Pancreas (tissue), 10 donors: ENCODE results near the gene SPEG. TPM values are rescaled to one million over a fixed set of nuclear protein-coding genes. Genes with fewer than 3 reads are reported as not detected.
A peak's percentile ranks its signal among the peaks of the same experiment; 100 is the strongest.

Experiments
- ATAC-seq, 4 donors: fragments of 200-7000 bp; cut with Tn5 transposase; one replicate each; pipeline versions ENCODE4 v1.8.0 to v1.9.1; 2020; ENCODE audit warnings: mild to moderate bottlenecking in 4 of 4, moderate library complexity in 4 of 4
- DNase-seq, 6 donors: peaks; one replicate each; pipeline ENCODE4 v3.0.0-alpha.2; 2020
- FAIRE-seq: peaks from 2 replicates; lab custom pipeline; 2012; peaks lifted over from hg19 to GRCh38; lab: Jason Lieb, UNC
- H3K27ac ChIP-seq, 4 donors: fragments of 200-600 bp; sonication (generic); 1 replicate in 3 of 4; 2 replicates in 1 of 4; pipeline versions ENCODE4 v1.5.0 to v1.8.0; 2020
- H3K27me3 ChIP-seq, 4 donors: fragments of 200-600 bp; one replicate each; pipeline ENCODE4 v1.8.0; 2021
- H3K36me3 ChIP-seq, 3 donors: fragments of 200-600 bp; sonication (generic) in 1 of 3; one replicate each; pipeline versions ENCODE4 v1.5.0 to v1.8.0; 2020 to 2021
- H3K4me1 ChIP-seq, 3 donors: fragments of 200-600 bp; one replicate each; pipeline ENCODE4 v1.8.0; 2021
- H3K4me3 ChIP-seq, 4 donors: fragments of 200-600 bp; sonication (generic) in 2 of 4; one replicate each; pipeline versions ENCODE4 v1.5.0 to v1.8.0; 2020 to 2021
- H3K9me3 ChIP-seq, 4 donors: fragments of 200-600 bp; one replicate each; pipeline ENCODE4 v1.8.0; 2021
- CTCF ChIP-seq, 4 donors: fragments of 200-600 bp; sonication (generic) in 3 of 4; IDR thresholded peaks; one replicate each; pipeline versions ENCODE4 v1.5.0 to v1.8.0; 2021; ENCODE audit warnings: antibody characterized with exemption in 4 of 4
- WGBS, 2 donors: extraction: QIAGEN DNeasy Blood & Tissue Kit; methylation state at CpG; one replicate each; pipeline ENCODE4 v1.1.7; 2013; 5-methylcytosine and 5-hydroxymethylcytosine counted together
- intact Hi-C, 3 donors: fragments of 100-400 bp; cut with DNase I; formaldehyde crosslinking; loops; one replicate each; pipeline versions ENCODE4 v1.11.1 to v1.14.2; 2022
- polyA plus RNA-seq, 2 donors: library from polyadenylated mRNA; stranded (reverse); fragments of 200-250 nt; gene quantifications; one replicate each; pipeline ENCODE4 v1.2.3, GENCODE V29; 2013
- total RNA-seq, 6 donors: library from RNA; stranded (reverse); fragmentation: NEBNext Ultra II Directional in 4 of 6; extraction: Animal tissue kit (Norgen Biotek cat#: 25700) in 4 of 6; gene quantifications; one replicate each; pipeline versions ENCODE4 v1.2.1 to v1.2.4, GENCODE V29; 2021 to 2023
- donor health status: healthy with polysubstance abuse.
- donor health status: DM: no; HTN: no; CAD: no; lungs with moderate emphysema.
- donor health status: DM: no; HTN: no; CAD: no.
- donor health status: control.
- donor health status: control.
- donor health status: Bipolar disorder and iron deficiency.
- donor health status: DM: yes; HTN: yes; CAD: no.
- donor health status: DM: no; HTN: no; CAD: no.
- donor health status: DM: no; HTN: no; CAD: no.
- donor health status: DM: yes; HTN: yes; CAD: no.

Gene SPEG
- total and polyA plus RNA-seq, 8 donors, result 2.6 to 33.3 (median 4.2) TPM

- no peak for ATAC-seq
- H3K4me1 ChIP-seq, result peaks cover 0 to 5% (median 4%) of the 10 kb centered on the region in 3 donors
- intact Hi-C loops, result loop anchor here in 1 of 3 donors (10.0 kb wide), 2 partner anchors 73 to 107 kb away; no protein-coding TSS in a partner anchor
- peaks cover 2 to 26% (median 19%) of the 10 kb centered on the region in 3 donors for H3K36me3 ChIP-seq
- 54 to 58% methylated on average over 12 to 14 of the region's 15 CpGs for WGBS, 2 donors
- peak in 1 of 6 donors; percentile 67 for DNase-seq
- H3K27ac ChIP-seq, result no peak overlapping the region
- H3K9me3 ChIP-seq, result no peaks in the 10 kb centered on the region
- no peak for FAIRE-seq
- no peak overlapping the region for H3K4me3 ChIP-seq
- no peak for TF ChIP-seq CTCF (IDR thresholded peaks at IDR 0.05)
- H3K27me3 ChIP-seq, result no peaks in the 10 kb centered on the region
These were observed 103.2 kb downstream of the SPEG start for GRCh38 chr2:219537657-219538488.

GRCh38 chr2:219538504-219538951 lies 103.9 kb downstream of the SPEG start:
- no peak overlapping the region for H3K27ac ChIP-seq
- H3K9me3 ChIP-seq, result no peaks in the 10 kb centered on the region
- WGBS, 2 donors, result 72 to 78% methylated on average over 6 of the region's 6 CpGs
- FAIRE-seq (no peak), ATAC-seq (no peak), DNase-seq (no peak)
- intact Hi-C loops, result loop anchor here in 1 of 3 donors (10.0 kb wide), 2 partner anchors 74 to 106 kb away; no protein-coding TSS in a partner anchor
- H3K4me1 ChIP-seq, result peaks cover 0 to 5% (median 4%) of the 10 kb centered on the region in 3 donors
- TF ChIP-seq CTCF (IDR thresholded peaks at IDR 0.05), result no peak
- no peak overlapping the region for H3K4me3 ChIP-seq
- H3K27me3 ChIP-seq, result no peaks in the 10 kb centered on the region
- H3K36me3 ChIP-seq, result peaks cover 2 to 26% (median 19%) of the 10 kb centered on the region in 3 donors

- 86 to 87% methylated on average over 30 to 32 of the region's 32 CpGs for WGBS, 2 donors
- FAIRE-seq (no peak), ATAC-seq (no peak), DNase-seq (peak in 1 of 6 donors; percentile 75)
- H3K4me3 ChIP-seq, result no peak overlapping the region
- H3K27me3 ChIP-seq, result no peaks in the 10 kb centered on the region
- no peak for TF ChIP-seq CTCF (IDR thresholded peaks at IDR 0.05)
- H3K9me3 ChIP-seq, result no peaks in the 10 kb centered on the region
- no peak overlapping the region for H3K27ac ChIP-seq
- peaks cover 2 to 26% (median 19%) of the 10 kb centered on the region in 3 donors for H3K36me3 ChIP-seq
- peaks cover 0 to 5% (median 4%) of the 10 kb centered on the region in 3 donors for H3K4me1 ChIP-seq
- intact Hi-C loops, result loop anchor here in 1 of 3 donors (10.0 kb wide), 2 partner anchors 74 to 106 kb away; no protein-coding TSS in a partner anchor
These were observed 104.5 kb downstream of the SPEG start for GRCh38 chr2:219538956-219539788.

- FAIRE-seq (no peak), DNase-seq (peak in 2 of 6 donors; percentile 60 to 82), ATAC-seq (no peak)
- no peak for TF ChIP-seq CTCF (IDR thresholded peaks at IDR 0.05)
- no peak overlapping the region for H3K27ac ChIP-seq
- peaks cover 2 to 26% (median 19%) of the 10 kb centered on the region in 3 donors for H3K36me3 ChIP-seq
- intact Hi-C loops, result loop anchor here (2.0 to 10.0 kb wide), 4 partner anchors 75 to 105 kb away; no protein-coding TSS in a partner anchor
- H3K9me3 ChIP-seq, result no peaks in the 10 kb centered on the region
- H3K4me3 ChIP-seq, result no peak overlapping the region
- H3K27me3 ChIP-seq, result no peaks in the 10 kb centered on the region
- WGBS, 2 donors, result 90 to 92% methylated on average over 46 of the region's 46 CpGs
- peaks cover 0 to 9% (median 5%) of the 10 kb centered on the region in 3 donors for H3K4me1 ChIP-seq
These were observed 105.5 kb downstream of the SPEG start for GRCh38 chr2:219539926-219540678.
